ENCODE measurements around the gene MYBPC1.

Gene MYBPC1

GRCh38 chr12:101714877-101715444, 120.2 kb downstream of the MYBPC1 start:
- Histone ChIP-seq H3K27ac (ENCODE audit: low read depth, low read length) (no peak overlapping the region), H2BK15ac (replicated peaks; ENCODE audit: low read depth) (no peak overlapping the region), H3K23ac (ENCODE audit: low read length) (no peak overlapping the region), H3K4me1 (ENCODE audit: control insufficient read depth, low read depth, low read length) (no peaks in the 10 kb centered on the region), H3K4ac (ENCODE audit: low read depth, low read length) (no peak overlapping the region), H3K36me3 (ENCODE audit: control insufficient read depth, insufficient read depth, low read length) (no peaks in the 10 kb centered on the region), H3K79me2 (ENCODE audit: control insufficient read depth, insufficient read depth, low read length) (no peaks in the 10 kb centered on the region), H3K4me2 (ENCODE audit: low read length) (no peak overlapping the region), H3K79me1 (ENCODE audit: low read length) (peaks cover 3% of the 10 kb centered on the region), H3K56ac (ENCODE audit: low read length) (no peak overlapping the region), H3K9ac (ENCODE audit: low read length) (no peak overlapping the region), H3K27me3 (ENCODE audit: insufficient read depth, low read length, poor library complexity) (no peaks in the 10 kb centered on the region), H4K8ac (ENCODE audit: low read depth, low read length) (no peak overlapping the region), H2AK5ac (ENCODE audit: low read length) (no peak overlapping the region), H3K4me3 (ENCODE audit: low read length) (no peak overlapping the region), H2BK120ac (ENCODE audit: low read depth, low read length) (no peak overlapping the region), H2BK5ac (ENCODE audit: low read length) (no peak overlapping the region), H3K18ac (ENCODE audit: low read length) (no peak overlapping the region), H4K5ac (ENCODE audit: low read length) (no peak overlapping the region)
- no peak for DNase-seq
- no CpG with 5 or more reads among the region's 3 CpGs for WGBS (ENCODE audit: extremely low coverage, insufficient coverage, low lambda C conversion rate)

DNA sequence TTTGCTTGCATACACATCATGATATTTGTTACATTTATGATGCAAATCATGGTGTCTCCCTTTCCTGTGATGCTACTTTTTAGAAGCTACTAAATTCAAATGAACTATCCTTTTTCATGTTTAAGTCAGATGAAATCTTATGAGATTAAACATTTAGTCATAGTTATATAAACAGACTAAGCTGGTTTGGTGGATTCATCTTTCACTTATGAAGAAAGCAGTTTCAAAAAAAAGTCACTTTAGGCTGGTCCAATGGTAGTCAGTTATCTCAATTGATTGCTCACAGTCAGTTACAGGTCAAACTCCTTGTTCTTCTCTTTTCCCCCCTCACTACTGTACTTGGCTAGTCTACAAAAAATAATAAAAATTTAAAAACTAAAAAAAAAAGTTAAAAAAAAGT, 124.8 kb downstream of the MYBPC1 start:
- Histone ChIP-seq H3K79me2 (ENCODE audit: control insufficient read depth, insufficient read depth, low read length) (no peaks in the 10 kb centered on the region), H4K8ac (ENCODE audit: low read depth, low read length) (no peak overlapping the region), H3K27ac (ENCODE audit: low read depth, low read length) (no peak overlapping the region), H2BK5ac (ENCODE audit: low read length) (no peak overlapping the region), H3K4me1 (ENCODE audit: control insufficient read depth, low read depth, low read length) (no peaks in the 10 kb centered on the region), H3K27me3 (ENCODE audit: insufficient read depth, low read length, poor library complexity) (no peaks in the 10 kb centered on the region), H2AK5ac (ENCODE audit: low read length) (no peak overlapping the region), H4K5ac (ENCODE audit: low read length) (no peak overlapping the region), H3K4ac (ENCODE audit: low read depth, low read length) (no peak overlapping the region), H3K18ac (ENCODE audit: low read length) (no peak overlapping the region), H3K4me3 (ENCODE audit: low read length) (no peak overlapping the region), H3K79me1 (ENCODE audit: low read length) (no peaks in the 10 kb centered on the region), H3K23ac (ENCODE audit: low read length) (no peak overlapping the region), H2BK120ac (ENCODE audit: low read depth, low read length) (no peak overlapping the region), H2BK15ac (replicated peaks; ENCODE audit: low read depth) (no peak overlapping the region), H3K56ac (ENCODE audit: low read length) (no peak overlapping the region), H3K36me3 (ENCODE audit: control insufficient read depth, insufficient read depth, low read length) (no peaks in the 10 kb centered on the region), H3K4me2 (ENCODE audit: low read length) (no peak overlapping the region), H3K9ac (ENCODE audit: low read length) (no peak overlapping the region)
- no peak for DNase-seq

GRCh38 chr12:101720118-101720517, 125.3 kb downstream of the MYBPC1 start:
- Histone ChIP-seq H2BK15ac (replicated peaks; ENCODE audit: low read depth) (no peak overlapping the region), H3K9ac (ENCODE audit: low read length) (no peak overlapping the region), H3K4ac (ENCODE audit: low read depth, low read length) (no peak overlapping the region), H3K79me2 (ENCODE audit: control insufficient read depth, insufficient read depth, low read length) (no peaks in the 10 kb centered on the region), H3K27me3 (ENCODE audit: insufficient read depth, low read length, poor library complexity) (no peaks in the 10 kb centered on the region), H3K27ac (ENCODE audit: low read depth, low read length) (no peak overlapping the region), H4K8ac (ENCODE audit: low read depth, low read length) (no peak overlapping the region), H2AK5ac (ENCODE audit: low read length) (no peak overlapping the region), H3K36me3 (ENCODE audit: control insufficient read depth, insufficient read depth, low read length) (no peaks in the 10 kb centered on the region), H3K79me1 (ENCODE audit: low read length) (no peaks in the 10 kb centered on the region), H3K4me3 (ENCODE audit: low read length) (no peak overlapping the region), H4K5ac (ENCODE audit: low read length) (no peak overlapping the region), H3K4me2 (ENCODE audit: low read length) (no peak overlapping the region), H2BK5ac (ENCODE audit: low read length) (no peak overlapping the region), H3K23ac (ENCODE audit: low read length) (no peak overlapping the region), H3K18ac (ENCODE audit: low read length) (no peak overlapping the region), H3K56ac (ENCODE audit: low read length) (no peak overlapping the region), H2BK120ac (ENCODE audit: low read depth, low read length) (no peak overlapping the region), H3K4me1 (ENCODE audit: control insufficient read depth, low read depth, low read length) (no peaks in the 10 kb centered on the region)
- no peak for DNase-seq

DNA sequence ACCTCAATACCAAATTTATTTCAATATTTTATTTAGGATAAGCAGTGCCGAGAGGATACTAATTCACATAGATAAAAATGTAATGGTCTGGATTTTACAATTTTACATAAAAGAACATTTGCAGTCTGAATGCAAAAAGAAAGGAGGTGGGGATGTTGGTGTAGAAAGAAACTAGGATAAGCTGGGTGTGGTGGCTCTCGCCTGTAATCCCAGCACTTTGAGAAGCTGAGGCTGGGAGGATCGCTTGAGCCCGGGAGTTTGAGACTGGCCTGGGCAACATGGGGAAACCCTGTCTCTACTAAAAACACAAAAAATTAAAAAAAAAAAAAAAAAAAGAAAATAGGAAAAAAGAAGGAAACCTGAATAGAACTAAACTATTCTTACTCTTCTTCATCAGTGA, 127.6 kb downstream of the MYBPC1 start:
- H3K56ac ChIP-seq (ENCODE audit: low read length), result no peak overlapping the region

DNA sequence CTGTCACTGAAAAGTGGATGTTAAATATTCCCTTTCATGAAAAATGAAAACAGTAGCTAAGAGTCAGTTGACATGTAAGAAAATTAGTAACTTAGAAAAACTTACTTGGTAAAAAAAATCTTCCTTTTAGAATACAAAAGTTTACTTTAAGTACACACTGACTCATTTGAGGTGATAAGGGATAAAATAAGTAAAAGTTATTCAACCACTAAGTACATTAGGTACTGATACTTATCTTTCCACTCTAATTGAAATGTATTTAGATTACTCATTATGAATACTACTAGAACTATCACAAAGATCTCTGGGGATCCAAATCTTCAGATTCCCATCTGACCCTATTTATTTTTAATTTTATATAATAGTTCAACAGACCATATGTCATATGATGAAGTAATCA, 132.3 kb downstream of the MYBPC1 start:
- Histone ChIP-seq H2AK5ac (ENCODE audit: low read length) (no peak overlapping the region), H3K56ac (ENCODE audit: low read length) (no peak overlapping the region), H3K9ac (ENCODE audit: low read length) (no peak overlapping the region), H3K18ac (ENCODE audit: low read length) (no peak overlapping the region), H3K27me3 (ENCODE audit: insufficient read depth, low read length, poor library complexity) (no peaks in the 10 kb centered on the region), H3K4me2 (ENCODE audit: low read length) (no peak overlapping the region), H2BK120ac (ENCODE audit: low read depth, low read length) (no peak overlapping the region), H3K23ac (ENCODE audit: low read length) (no peak overlapping the region), H3K79me2 (ENCODE audit: control insufficient read depth, insufficient read depth, low read length) (no peaks in the 10 kb centered on the region), H2BK5ac (ENCODE audit: low read length) (no peak overlapping the region), H3K4ac (ENCODE audit: low read depth, low read length) (no peak overlapping the region), H3K79me1 (ENCODE audit: low read length) (no peaks in the 10 kb centered on the region), H4K5ac (ENCODE audit: low read length) (no peak overlapping the region), H2BK15ac (replicated peaks; ENCODE audit: low read depth) (no peak overlapping the region), H3K27ac (ENCODE audit: low read depth, low read length) (no peak overlapping the region), H3K36me3 (ENCODE audit: control insufficient read depth, insufficient read depth, low read length) (no peaks in the 10 kb centered on the region), H3K4me3 (ENCODE audit: low read length) (no peak overlapping the region), H4K8ac (ENCODE audit: low read depth, low read length) (no peak overlapping the region), H3K4me1 (ENCODE audit: control insufficient read depth, low read depth, low read length) (no peaks in the 10 kb centered on the region)
- DNase-seq, result no peak

More for the DNA sequence above, 127.6 kb downstream of the MYBPC1 start:
- no peak overlapping the region for H4K8ac ChIP-seq (ENCODE audit: low read depth, low read length)
- no peaks in the 10 kb centered on the region for H3K79me1 ChIP-seq (ENCODE audit: low read length)
- WGBS (ENCODE audit: extremely low coverage, insufficient coverage, low lambda C conversion rate), result no CpG with 5 or more reads among the region's 4 CpGs
- no peak overlapping the region for H2BK15ac ChIP-seq (replicated peaks; ENCODE audit: low read depth)
- H3K18ac ChIP-seq (ENCODE audit: low read length), result no peak overlapping the region
- H3K4ac ChIP-seq (ENCODE audit: low read depth, low read length), result no peak overlapping the region
- no peak overlapping the region for H3K9ac ChIP-seq (ENCODE audit: low read length)
- H3K79me2 ChIP-seq (ENCODE audit: control insufficient read depth, insufficient read depth, low read length), result no peaks in the 10 kb centered on the region
- no peaks in the 10 kb centered on the region for H3K4me1 ChIP-seq (ENCODE audit: control insufficient read depth, low read depth, low read length)
- no peak overlapping the region for H3K27ac ChIP-seq (ENCODE audit: low read depth, low read length)
- no peak overlapping the region for H2BK5ac ChIP-seq (ENCODE audit: low read length)
- H3K23ac ChIP-seq (ENCODE audit: low read length), result no peak overlapping the region
- no peak for DNase-seq
- H4K5ac ChIP-seq (ENCODE audit: low read length), result no peak overlapping the region
- no peak overlapping the region for H3K4me2 ChIP-seq (ENCODE audit: low read length)
- no peak overlapping the region for H3K4me3 ChIP-seq (ENCODE audit: low read length)
- no peak overlapping the region for H2AK5ac ChIP-seq (ENCODE audit: low read length)
- no peaks in the 10 kb centered on the region for H3K36me3 ChIP-seq (ENCODE audit: control insufficient read depth, insufficient read depth, low read length)
- H3K27me3 ChIP-seq (ENCODE audit: insufficient read depth, low read length, poor library complexity), result no peaks in the 10 kb centered on the region
- no peak overlapping the region for H2BK120ac ChIP-seq (ENCODE audit: low read depth, low read length)

GRCh38 chr12:101729842-101730241, 135.1 kb downstream of the MYBPC1 start:
- Histone ChIP-seq H2BK5ac (ENCODE audit: low read length) (no peak overlapping the region), H3K79me2 (ENCODE audit: control insufficient read depth, insufficient read depth, low read length) (no peaks in the 10 kb centered on the region), H3K27ac (ENCODE audit: low read depth, low read length) (no peak overlapping the region), H3K56ac (ENCODE audit: low read length) (no peak overlapping the region), H3K79me1 (ENCODE audit: low read length) (no peaks in the 10 kb centered on the region), H4K8ac (ENCODE audit: low read depth, low read length) (no peak overlapping the region), H3K4me3 (ENCODE audit: low read length) (no peak overlapping the region), H3K4ac (ENCODE audit: low read depth, low read length) (no peak overlapping the region), H2AK5ac (ENCODE audit: low read length) (no peak overlapping the region), H3K36me3 (ENCODE audit: control insufficient read depth, insufficient read depth, low read length) (no peaks in the 10 kb centered on the region), H2BK120ac (ENCODE audit: low read depth, low read length) (no peak overlapping the region), H3K18ac (ENCODE audit: low read length) (no peak overlapping the region), H2BK15ac (replicated peaks; ENCODE audit: low read depth) (no peak overlapping the region), H3K23ac (ENCODE audit: low read length) (no peak overlapping the region), H3K4me1 (ENCODE audit: control insufficient read depth, low read depth, low read length) (no peaks in the 10 kb centered on the region), H4K5ac (ENCODE audit: low read length) (no peak overlapping the region), H3K4me2 (ENCODE audit: low read length) (no peak overlapping the region), H3K27me3 (ENCODE audit: insufficient read depth, low read length, poor library complexity) (no peaks in the 10 kb centered on the region), H3K9ac (ENCODE audit: low read length) (no peak overlapping the region)
- no peak for DNase-seq
